Measurements from ENCODE around the gene ACBD5.

The ACBD5 gene

GRCh38 chr10:27145937-27146336 lies 94.7 kb downstream of the ACBD5 start:
- no peak for DNase-seq
